Vagina (tissue), 2 donors: ENCODE measurements around the gene AKAP6. TPM values are rescaled to one million over a fixed set of nuclear protein-coding genes. Genes with fewer than 3 reads are reported as not detected.

Experiments used
- DNase-seq, 2 donors: peaks; one replicate each; pipeline ENCODE4 v3.0.0-alpha.2; 2017; ENCODE audit errors: extremely low spot score in 2 of 2
- H3K27ac ChIP-seq: fragments of 200-600 bp; sonication (generic); one replicate; pipeline ENCODE4 v1.5.1; 2019
- H3K27me3 ChIP-seq: fragments of 200-600 bp; sonication (generic); one replicate; pipeline ENCODE4 v1.5.1; 2019
- H3K36me3 ChIP-seq, 2 donors: fragments of 200-600 bp; sonication (generic); one replicate each; pipeline ENCODE4 v1.5.1; 2017 to 2019
- H3K4me1 ChIP-seq: fragments of 200-600 bp; sonication (generic); one replicate; pipeline ENCODE4 v1.5.1; 2019
- H3K4me3 ChIP-seq, 2 donors: fragments of 200-600 bp; sonication (generic); 1 replicate in 1 of 2; 2 replicates in 1 of 2; pipeline ENCODE4 v1.5.1; 2016 to 2019
- H3K9me3 ChIP-seq: fragments of 200-600 bp; sonication (generic); one replicate; pipeline ENCODE4 v1.5.1; 2019
- POLR2A ChIP-seq, 2 donors: fragments of 450-650 bp; IDR thresholded peaks; one replicate each; pipeline ENCODE4 v1.6.1; 2017; ENCODE audit warnings: antibody characterized with exemption in 2 of 2, mild to moderate bottlenecking in 2 of 2, moderate library complexity in 2 of 2
- POLR2AphosphoS5 ChIP-seq, 2 donors: sonication (generic); formaldehyde crosslinking; IDR thresholded peaks; one replicate each; pipeline ENCODE4 v1.9.0; 2017; ENCODE audit warnings: antibody characterized with exemption in 2 of 2, mild to moderate bottlenecking in 2 of 2, low read depth in 1 of 2; ENCODE audit not compliant: insufficient read depth in 1 of 2
- intact Hi-C: fragments of 100-400 bp; cut with DNase I; formaldehyde crosslinking; loops from one replicate; pipeline ENCODE4 v1.15.1; 2023
- total RNA-seq: library from RNA; depleted of rRNA; stranded (reverse); fragments of >200 nt; gene quantifications from one replicate; pipeline ENCODE4 v1.2.3, GENCODE V29; 2016
- TF ChIP-seq, protein P1 (sequence below), 3 experiments: fragments of 450-650 bp in 2 of 3; fragments of 200-600 bp in 1 of 3; sonication (generic) in 1 of 3; IDR thresholded peaks; one replicate each; pipeline ENCODE4 v1.5.1; 2017 to 2019; ENCODE audit warnings: antibody characterized with exemption in 3 of 3, mild to moderate bottlenecking in 2 of 3, moderate library complexity in 2 of 3

Gene AKAP6
- total RNA-seq, 1 donor from 2014 or later = 3.9 TPM

DNA sequence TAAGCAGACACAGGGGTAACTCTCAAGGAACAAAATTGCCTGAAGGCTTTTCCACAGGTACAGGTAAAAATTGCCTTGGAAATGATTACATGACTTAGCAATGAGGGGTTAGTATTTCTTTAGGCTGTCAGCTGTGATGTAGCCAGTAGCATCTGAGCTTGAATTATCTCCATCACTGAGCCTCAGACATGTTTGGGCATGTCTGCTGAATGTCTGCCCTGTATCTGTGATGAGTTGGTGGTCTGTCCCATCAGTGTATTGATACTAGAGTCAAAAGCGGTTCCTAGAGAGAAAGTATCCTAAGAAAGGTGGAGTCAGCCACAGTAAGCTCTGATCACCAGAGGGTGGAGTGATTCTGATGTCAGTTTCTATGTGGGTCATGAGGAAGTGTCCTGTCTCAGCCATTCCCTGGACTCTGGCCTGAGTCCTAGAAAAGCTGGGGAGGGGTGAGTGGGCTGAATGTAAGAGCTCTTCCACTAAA, 16.3 kb downstream of the AKAP6 start:
- no peaks in the 10 kb centered on the region for H3K4me1 ChIP-seq
- H3K27ac ChIP-seq = no peak overlapping the region
- intact Hi-C loops = no loop called here
- no peaks in the 10 kb centered on the region for H3K9me3 ChIP-seq
- TF ChIP-seq, protein P1, sequence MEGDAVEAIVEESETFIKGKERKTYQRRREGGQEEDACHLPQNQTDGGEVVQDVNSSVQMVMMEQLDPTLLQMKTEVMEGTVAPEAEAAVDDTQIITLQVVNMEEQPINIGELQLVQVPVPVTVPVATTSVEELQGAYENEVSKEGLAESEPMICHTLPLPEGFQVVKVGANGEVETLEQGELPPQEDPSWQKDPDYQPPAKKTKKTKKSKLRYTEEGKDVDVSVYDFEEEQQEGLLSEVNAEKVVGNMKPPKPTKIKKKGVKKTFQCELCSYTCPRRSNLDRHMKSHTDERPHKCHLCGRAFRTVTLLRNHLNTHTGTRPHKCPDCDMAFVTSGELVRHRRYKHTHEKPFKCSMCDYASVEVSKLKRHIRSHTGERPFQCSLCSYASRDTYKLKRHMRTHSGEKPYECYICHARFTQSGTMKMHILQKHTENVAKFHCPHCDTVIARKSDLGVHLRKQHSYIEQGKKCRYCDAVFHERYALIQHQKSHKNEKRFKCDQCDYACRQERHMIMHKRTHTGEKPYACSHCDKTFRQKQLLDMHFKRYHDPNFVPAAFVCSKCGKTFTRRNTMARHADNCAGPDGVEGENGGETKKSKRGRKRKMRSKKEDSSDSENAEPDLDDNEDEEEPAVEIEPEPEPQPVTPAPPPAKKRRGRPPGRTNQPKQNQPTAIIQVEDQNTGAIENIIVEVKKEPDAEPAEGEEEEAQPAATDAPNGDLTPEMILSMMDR (IDR thresholded peaks at IDR 0.05) = no peak
- TF ChIP-seq POLR2AphosphoS5 (IDR thresholded peaks at IDR 0.05; ENCODE audit: insufficient read depth in 1 of 2, low read depth in 1 of 2) (no peak), POLR2A (IDR thresholded peaks at IDR 0.05) (no peak)
- no peak overlapping the region for H3K4me3 ChIP-seq
- no peak for DNase-seq
- no peaks in the 10 kb centered on the region for H3K36me3 ChIP-seq
- H3K27me3 ChIP-seq = no peaks in the 10 kb centered on the region

DNA sequence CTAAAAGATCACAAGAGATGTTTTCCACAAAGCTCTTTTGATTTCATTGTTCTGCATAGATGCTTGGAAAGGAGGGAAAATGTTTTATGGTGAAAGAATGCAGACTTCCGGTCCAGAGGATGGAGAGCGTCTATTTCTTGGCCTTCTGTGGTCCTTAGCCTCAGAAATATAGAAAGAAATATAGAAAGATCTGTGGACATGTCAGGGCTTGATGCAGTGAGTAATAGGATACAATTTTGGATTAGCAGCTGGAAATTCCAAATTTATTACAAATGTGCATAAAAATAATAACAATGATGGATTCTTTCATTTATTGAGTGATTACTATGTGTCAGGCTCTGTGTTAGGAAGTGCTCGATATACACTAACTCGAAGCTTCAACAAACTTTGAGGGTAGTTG, 20.2 kb downstream of the AKAP6 start:
- Histone ChIP-seq H3K27me3 (no peaks in the 10 kb centered on the region), H3K9me3 (no peaks in the 10 kb centered on the region), H3K4me3 (no peak overlapping the region), H3K4me1 (no peaks in the 10 kb centered on the region), H3K27ac (no peak overlapping the region), H3K36me3 (no peaks in the 10 kb centered on the region)
- no peak for TF ChIP-seq POLR2A (IDR thresholded peaks at IDR 0.05)
- TF ChIP-seq, protein P1 (IDR thresholded peaks at IDR 0.05) = no peak
- no peak for TF ChIP-seq POLR2AphosphoS5 (IDR thresholded peaks at IDR 0.05; ENCODE audit: insufficient read depth in 1 of 2, low read depth in 1 of 2)
- DNase-seq = no peak
- intact Hi-C loops = no loop called here

- no peaks in the 10 kb centered on the region for H3K27me3 ChIP-seq
- no peak overlapping the region for H3K27ac ChIP-seq
- TF ChIP-seq POLR2AphosphoS5 (IDR thresholded peaks at IDR 0.05; ENCODE audit: insufficient read depth in 1 of 2, low read depth in 1 of 2) = no peak
- no peak for TF ChIP-seq POLR2A (IDR thresholded peaks at IDR 0.05)
- TF ChIP-seq, protein P1 (IDR thresholded peaks at IDR 0.05) = no peak
- no peaks in the 10 kb centered on the region for H3K4me1 ChIP-seq
- DNase-seq = no peak
- no peak overlapping the region for H3K4me3 ChIP-seq
- intact Hi-C loops = no loop called here
- H3K36me3 ChIP-seq = no peaks in the 10 kb centered on the region
- H3K9me3 ChIP-seq = no peaks in the 10 kb centered on the region
Measured at GRCh38 chr14:32350020-32350419, 20.9 kb downstream of the AKAP6 start.

DNA sequence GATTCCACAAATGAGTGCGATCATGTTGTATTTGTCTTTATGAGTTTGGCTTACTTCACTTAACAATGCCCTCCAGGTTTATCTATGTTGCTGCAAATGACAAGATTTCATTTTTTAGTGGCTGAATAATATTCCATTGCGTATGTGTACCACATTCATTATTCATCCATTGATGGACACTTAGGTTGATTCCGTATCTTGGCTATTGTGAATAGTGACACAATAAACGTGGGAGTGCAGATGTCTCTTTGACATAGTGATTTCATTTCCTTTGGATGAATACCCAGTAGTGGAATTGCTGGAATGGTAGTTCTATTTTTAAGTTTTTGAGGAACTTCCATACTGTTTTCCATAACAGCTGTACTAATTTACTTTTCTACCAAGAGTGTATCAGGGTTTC, 23.5 kb downstream of the AKAP6 start:
- H3K4me1 ChIP-seq = no peaks in the 10 kb centered on the region
- H3K4me3 ChIP-seq = no peak overlapping the region
- no peaks in the 10 kb centered on the region for H3K36me3 ChIP-seq
- no peaks in the 10 kb centered on the region for H3K9me3 ChIP-seq
- TF ChIP-seq, protein P1 (IDR thresholded peaks at IDR 0.05) = no peak
- TF ChIP-seq POLR2AphosphoS5 (IDR thresholded peaks at IDR 0.05; ENCODE audit: insufficient read depth in 1 of 2, low read depth in 1 of 2) (no peak), POLR2A (IDR thresholded peaks at IDR 0.05) (no peak)
- intact Hi-C loops = no loop called here
- H3K27ac ChIP-seq = no peak overlapping the region
- no peaks in the 10 kb centered on the region for H3K27me3 ChIP-seq
- DNase-seq = no peak

DNA sequence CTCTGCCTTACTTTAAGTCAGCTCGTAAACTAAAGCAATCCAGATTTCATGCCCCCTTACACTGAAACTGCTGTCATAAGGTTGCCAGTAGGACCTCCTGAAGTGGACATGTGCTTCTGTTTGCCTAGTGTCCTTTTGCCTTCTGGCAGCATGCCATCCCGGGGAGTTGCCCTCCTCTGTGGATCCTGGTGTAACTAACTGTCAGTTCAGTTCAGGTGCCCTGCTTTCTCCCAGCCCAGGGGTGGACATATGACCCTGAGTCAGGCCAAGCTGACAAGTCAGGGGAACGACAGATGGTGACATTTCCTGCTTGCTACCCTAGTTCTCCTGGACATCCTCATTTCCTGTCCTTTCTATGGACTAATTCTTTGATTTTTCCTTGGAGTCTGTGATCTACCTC, 25.6 kb downstream of the AKAP6 start:
- Histone ChIP-seq H3K27ac (no peak overlapping the region), H3K36me3 (no peaks in the 10 kb centered on the region), H3K4me3 (no peak overlapping the region), H3K27me3 (no peaks in the 10 kb centered on the region), H3K9me3 (no peaks in the 10 kb centered on the region), H3K4me1 (no peaks in the 10 kb centered on the region)
- intact Hi-C loops = no loop called here
- no peak for DNase-seq
- TF ChIP-seq POLR2A (IDR thresholded peaks at IDR 0.05) (no peak), POLR2AphosphoS5 (IDR thresholded peaks at IDR 0.05; ENCODE audit: insufficient read depth in 1 of 2, low read depth in 1 of 2) (no peak)
- TF ChIP-seq, protein P1 (IDR thresholded peaks at IDR 0.05) = no peak
